HG03342 (cell line): Measurements from ENCODE around the gene STK10.

ENCODE experiments used
- ATAC-seq: cut with Tn5 transposase; IDR thresholded peaks from one replicate; pipeline ENCODE4 v1.9.1; 2021; ENCODE audit warnings: mild to moderate bottlenecking, moderate library complexity; ENCODE audit not compliant: unreplicated experiment

The STK10 gene

GRCh38 chr5:172110921-172111851 is 76.8 kb downstream of the STK10 start:
- peak; percentile 76 for ATAC-seq

- ATAC-seq = no peak
These were observed 77.7 kb downstream of the STK10 start for GRCh38 chr5:172110260-172110815.

GRCh38 chr5:172109749-172110148 is 78.3 kb downstream of the STK10 start:
- ATAC-seq = no peak

GRCh38 chr5:172107571-172107970 is 80.5 kb downstream of the STK10 start:
- ATAC-seq = no peak

GRCh38 chr5:172106511-172107356 is 81.3 kb downstream of the STK10 start:
- ATAC-seq = no peak

GRCh38 chr5:172105811-172106210 is 82.2 kb downstream of the STK10 start:
- ATAC-seq = no peak

GRCh38 chr5:172104801-172105701 is 83.0 kb downstream of the STK10 start:
- no peak for ATAC-seq

GRCh38 chr5:172104021-172104420 is 84.0 kb downstream of the STK10 start:
- no peak for ATAC-seq

GRCh38 chr5:172102913-172103626 is 85.0 kb downstream of the STK10 start:
- ATAC-seq = no peak

GRCh38 chr5:172102218-172102870 is 85.7 kb downstream of the STK10 start:
- no peak for ATAC-seq

GRCh38 chr5:172101547-172102217 is 86.3 kb downstream of the STK10 start:
- ATAC-seq = no peak

GRCh38 chr5:172098883-172099282 is 89.1 kb downstream of the STK10 start:
- no peak for ATAC-seq

GRCh38 chr5:172098046-172098445 is 90.0 kb downstream of the STK10 start:
- no peak for ATAC-seq

GRCh38 chr5:172097356-172097755 is 90.7 kb downstream of the STK10 start:
- no peak for ATAC-seq

GRCh38 chr5:172096207-172096940 is 91.7 kb downstream of the STK10 start:
- no peak for ATAC-seq

- ATAC-seq = no peak
These were observed 92.4 kb downstream of the STK10 start for GRCh38 chr5:172095368-172096206.

- no peak for ATAC-seq
These were observed 94.1 kb downstream of the STK10 start for GRCh38 chr5:172093965-172094364.
